Neural cell (in vitro differentiated cells): ENCODE data around the gene IQSEC1. TPM values are rescaled to one million over a fixed set of nuclear protein-coding genes. Genes with fewer than 3 reads are reported as not detected.

Source experiments
- H2AFZ ChIP-seq: fragments of 200-600, 300-800 bp; sonication (generic), shearing (Covaris generic); 2 replicates; pipeline ENCODE4 v1.6.0; 2014; ENCODE audit warnings: low read depth, mild to moderate bottlenecking, antibody characterized with exemption, low read length, moderate library complexity
- H3F3A ChIP-seq: fragments of 200-600 bp; shearing (Covaris generic); 2 replicates; pipeline ENCODE4 v1.6.1; 2016; ENCODE audit warnings: mild to moderate bottlenecking, moderate library complexity, mixed read lengths, antibody characterized with exemption, low read length; ENCODE audit not compliant: insufficient read depth, poor library complexity, severe bottlenecking
- H3K27ac ChIP-seq: fragments of 200-600, 300-800 bp; sonication (generic), shearing (Covaris generic); 2 replicates; pipeline ENCODE4 v1.5.1; 2014; ENCODE audit warnings: mild to moderate bottlenecking, low read length, moderate library complexity
- H3K27me3 ChIP-seq: fragments of 300-800, 200-600 bp; sonication (generic), shearing (Covaris generic); 2 replicates; pipeline ENCODE4 v1.6.0; 2014; ENCODE audit warnings: mild to moderate bottlenecking, low read depth, low read length, moderate library complexity; ENCODE audit not compliant: insufficient read depth
- H3K36me3 ChIP-seq: fragments of 300-800, 200-600 bp; sonication (generic), shearing (Covaris generic); 2 replicates; pipeline ENCODE4 v1.5.1; 2014; ENCODE audit warnings: mild to moderate bottlenecking, antibody characterized with exemption, low read length, moderate library complexity; ENCODE audit not compliant: insufficient read depth
- H3K4me2 ChIP-seq: fragments of 300-800, 200-600 bp; sonication (generic), shearing (Covaris generic); 2 replicates; pipeline ENCODE4 v1.6.0; 2014; ENCODE audit warnings: mild to moderate bottlenecking, low read length
- H3K4me3 ChIP-seq: fragments of 300-800, 200-600 bp; sonication (generic), shearing (Covaris generic); 2 replicates; pipeline ENCODE4 v1.5.1; 2014; ENCODE audit warnings: mild to moderate bottlenecking, low read length, moderate library complexity
- H3K79me2 ChIP-seq: fragments of 200-600 bp; shearing (Covaris generic); replicated peaks from 2 replicates; pipeline ENCODE4 v1.6.0; 2014; ENCODE audit warnings: mild to moderate bottlenecking, low read length, moderate library complexity; ENCODE audit not compliant: insufficient read depth
- H3K9ac ChIP-seq: fragments of 300-800, 200-600 bp; sonication (generic), shearing (Covaris generic); 2 replicates; pipeline ENCODE4 v1.6.1; 2016; ENCODE audit warnings: mild to moderate bottlenecking, low read length, mixed read lengths
- H3K9me2 ChIP-seq: fragments of 200-600 bp; shearing (Covaris generic); 2 replicates; pipeline ENCODE4 v1.6.1; 2016; ENCODE audit warnings: mild to moderate bottlenecking, low read length, mixed read lengths; ENCODE audit not compliant: insufficient read depth
- H3K9me3 ChIP-seq: fragments of 200-600, 300-800 bp; sonication (generic), shearing (Covaris generic); 2 replicates; pipeline ENCODE4 v1.6.1; 2016; ENCODE audit warnings: mild to moderate bottlenecking, mixed run types, low read length, moderate library complexity, mixed read lengths
- H4K20me1 ChIP-seq: fragments of 200-600 bp; shearing (Covaris generic); 2 replicates; pipeline ENCODE4 v1.6.1; 2016; ENCODE audit warnings: mild to moderate bottlenecking, mixed run types; ENCODE audit not compliant: insufficient read depth
- EP300 ChIP-seq: fragments of 450-650 bp; conservative IDR thresholded peaks from 2 replicates; pipeline ENCODE4 v1.6.1; 2014; ENCODE audit warnings: antibody characterized with exemption, mild to moderate bottlenecking, moderate library complexity; ENCODE audit not compliant: poor library complexity, severe bottlenecking
- EZH2 ChIP-seq: fragments of 200-600, 300-800 bp; shearing (Covaris generic), sonication (generic); IDR thresholded peaks from 2 replicates; pipeline ENCODE4 v1.6.1; 2014; ENCODE audit warnings: antibody characterized with exemption, low read length, borderline replicate concordance, mild to moderate bottlenecking; ENCODE audit not compliant: insufficient read depth, poor library complexity, severe bottlenecking
- MXI1 ChIP-seq: fragments of 450-650 bp; conservative IDR thresholded peaks from 2 replicates; pipeline ENCODE4 v1.6.1; 2014; ENCODE audit warnings: antibody characterized with exemption, mild to moderate bottlenecking; ENCODE audit not compliant: poor library complexity, severe bottlenecking
- POLR2AphosphoS5 ChIP-seq: IDR thresholded peaks from 2 replicates; pipeline ENCODE4 v1.6.1; 2012
- RAD21 ChIP-seq: fragments of 450-650 bp; conservative IDR thresholded peaks from 2 replicates; pipeline ENCODE4 v1.6.1; 2014; ENCODE audit warnings: antibody characterized with exemption, mild to moderate bottlenecking, moderate library complexity
- SMC3 ChIP-seq: fragments of 450-650 bp; conservative IDR thresholded peaks from 2 replicates; pipeline ENCODE4 v1.6.1; 2014; ENCODE audit warnings: antibody characterized with exemption, mild to moderate bottlenecking, moderate library complexity; ENCODE audit not compliant: poor library complexity
- TAF1 ChIP-seq: IDR thresholded peaks from 2 replicates; pipeline ENCODE4 v1.6.1; 2012; ENCODE audit warnings: low read depth
- polyA plus RNA-seq: library from polyadenylated mRNA; depleted of rRNA; stranded (reverse); fragments of >200 nt; gene quantifications from 2 replicates; pipeline ENCODE4 v1.2.3, GENCODE V29; 2014
- TF ChIP-seq, protein P1 (sequence below): IDR thresholded peaks from 2 replicates; pipeline ENCODE4 v1.6.1; 2012; ENCODE audit warnings: borderline replicate concordance
- TF ChIP-seq, protein P2 (sequence below): fragments of 450-650 bp; IDR thresholded peaks from 2 replicates; pipeline ENCODE4 v1.5.1; 2014; ENCODE audit warnings: antibody characterized with exemption, mild to moderate bottlenecking, moderate library complexity; ENCODE audit not compliant: poor library complexity, severe bottlenecking

Gene IQSEC1
- polyA plus RNA-seq, 1 donor from 2014 or later: 6.0 TPM

DNA sequence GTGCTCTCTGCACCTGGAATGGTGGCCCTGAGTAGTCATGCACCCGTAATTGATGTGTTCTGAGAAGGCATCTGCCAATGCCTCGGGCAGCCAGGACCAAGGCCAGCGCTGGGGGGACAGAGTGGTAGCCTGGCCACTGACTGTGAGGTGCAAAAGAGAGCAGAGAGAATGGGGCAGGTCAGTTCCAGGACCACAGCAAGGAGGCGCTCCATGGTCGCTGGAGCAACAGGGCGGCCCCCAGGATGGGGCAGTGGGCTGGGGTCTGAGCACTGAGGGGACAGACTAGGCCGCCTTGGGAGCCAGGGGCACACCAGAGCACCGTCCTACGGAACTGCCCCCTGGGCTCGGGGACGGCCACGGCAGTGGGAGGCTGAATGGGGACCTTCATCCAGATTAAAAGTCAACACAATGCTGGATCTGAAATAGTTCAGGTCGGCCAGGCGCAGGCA is 48.3 kb upstream of the IQSEC1 start:
- no peaks in the 10 kb centered on the region for H3F3A ChIP-seq
- no peaks in the 10 kb centered on the region for H3K9me3 ChIP-seq
- TF ChIP-seq EZH2: no peak
- TF ChIP-seq EP300: no peak
- TF ChIP-seq SMC3: no peak
- TF ChIP-seq, protein P1, sequence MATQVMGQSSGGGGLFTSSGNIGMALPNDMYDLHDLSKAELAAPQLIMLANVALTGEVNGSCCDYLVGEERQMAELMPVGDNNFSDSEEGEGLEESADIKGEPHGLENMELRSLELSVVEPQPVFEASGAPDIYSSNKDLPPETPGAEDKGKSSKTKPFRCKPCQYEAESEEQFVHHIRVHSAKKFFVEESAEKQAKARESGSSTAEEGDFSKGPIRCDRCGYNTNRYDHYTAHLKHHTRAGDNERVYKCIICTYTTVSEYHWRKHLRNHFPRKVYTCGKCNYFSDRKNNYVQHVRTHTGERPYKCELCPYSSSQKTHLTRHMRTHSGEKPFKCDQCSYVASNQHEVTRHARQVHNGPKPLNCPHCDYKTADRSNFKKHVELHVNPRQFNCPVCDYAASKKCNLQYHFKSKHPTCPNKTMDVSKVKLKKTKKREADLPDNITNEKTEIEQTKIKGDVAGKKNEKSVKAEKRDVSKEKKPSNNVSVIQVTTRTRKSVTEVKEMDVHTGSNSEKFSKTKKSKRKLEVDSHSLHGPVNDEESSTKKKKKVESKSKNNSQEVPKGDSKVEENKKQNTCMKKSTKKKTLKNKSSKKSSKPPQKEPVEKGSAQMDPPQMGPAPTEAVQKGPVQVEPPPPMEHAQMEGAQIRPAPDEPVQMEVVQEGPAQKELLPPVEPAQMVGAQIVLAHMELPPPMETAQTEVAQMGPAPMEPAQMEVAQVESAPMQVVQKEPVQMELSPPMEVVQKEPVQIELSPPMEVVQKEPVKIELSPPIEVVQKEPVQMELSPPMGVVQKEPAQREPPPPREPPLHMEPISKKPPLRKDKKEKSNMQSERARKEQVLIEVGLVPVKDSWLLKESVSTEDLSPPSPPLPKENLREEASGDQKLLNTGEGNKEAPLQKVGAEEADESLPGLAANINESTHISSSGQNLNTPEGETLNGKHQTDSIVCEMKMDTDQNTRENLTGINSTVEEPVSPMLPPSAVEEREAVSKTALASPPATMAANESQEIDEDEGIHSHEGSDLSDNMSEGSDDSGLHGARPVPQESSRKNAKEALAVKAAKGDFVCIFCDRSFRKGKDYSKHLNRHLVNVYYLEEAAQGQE: no peak
- TF ChIP-seq, protein P2, sequence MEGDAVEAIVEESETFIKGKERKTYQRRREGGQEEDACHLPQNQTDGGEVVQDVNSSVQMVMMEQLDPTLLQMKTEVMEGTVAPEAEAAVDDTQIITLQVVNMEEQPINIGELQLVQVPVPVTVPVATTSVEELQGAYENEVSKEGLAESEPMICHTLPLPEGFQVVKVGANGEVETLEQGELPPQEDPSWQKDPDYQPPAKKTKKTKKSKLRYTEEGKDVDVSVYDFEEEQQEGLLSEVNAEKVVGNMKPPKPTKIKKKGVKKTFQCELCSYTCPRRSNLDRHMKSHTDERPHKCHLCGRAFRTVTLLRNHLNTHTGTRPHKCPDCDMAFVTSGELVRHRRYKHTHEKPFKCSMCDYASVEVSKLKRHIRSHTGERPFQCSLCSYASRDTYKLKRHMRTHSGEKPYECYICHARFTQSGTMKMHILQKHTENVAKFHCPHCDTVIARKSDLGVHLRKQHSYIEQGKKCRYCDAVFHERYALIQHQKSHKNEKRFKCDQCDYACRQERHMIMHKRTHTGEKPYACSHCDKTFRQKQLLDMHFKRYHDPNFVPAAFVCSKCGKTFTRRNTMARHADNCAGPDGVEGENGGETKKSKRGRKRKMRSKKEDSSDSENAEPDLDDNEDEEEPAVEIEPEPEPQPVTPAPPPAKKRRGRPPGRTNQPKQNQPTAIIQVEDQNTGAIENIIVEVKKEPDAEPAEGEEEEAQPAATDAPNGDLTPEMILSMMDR: no peak
- TF ChIP-seq TAF1: no peak
- TF ChIP-seq MXI1: no peak
- no peak for TF ChIP-seq RAD21
- TF ChIP-seq POLR2AphosphoS5: no peak
- H3K36me3 ChIP-seq: no peaks in the 10 kb centered on the region
- no peaks in the 10 kb centered on the region for H3K79me2 ChIP-seq
- no peaks in the 10 kb centered on the region for H3K27me3 ChIP-seq
- H3K9ac ChIP-seq: no peak overlapping the region
- H4K20me1 ChIP-seq: no peaks in the 10 kb centered on the region
- H3K9me2 ChIP-seq: no peaks in the 10 kb centered on the region
- H2AFZ ChIP-seq: no peak overlapping the region
- no peak overlapping the region for H3K27ac ChIP-seq
- no peak overlapping the region for H3K4me3 ChIP-seq
- H3K4me2 ChIP-seq: no peak overlapping the region

DNA sequence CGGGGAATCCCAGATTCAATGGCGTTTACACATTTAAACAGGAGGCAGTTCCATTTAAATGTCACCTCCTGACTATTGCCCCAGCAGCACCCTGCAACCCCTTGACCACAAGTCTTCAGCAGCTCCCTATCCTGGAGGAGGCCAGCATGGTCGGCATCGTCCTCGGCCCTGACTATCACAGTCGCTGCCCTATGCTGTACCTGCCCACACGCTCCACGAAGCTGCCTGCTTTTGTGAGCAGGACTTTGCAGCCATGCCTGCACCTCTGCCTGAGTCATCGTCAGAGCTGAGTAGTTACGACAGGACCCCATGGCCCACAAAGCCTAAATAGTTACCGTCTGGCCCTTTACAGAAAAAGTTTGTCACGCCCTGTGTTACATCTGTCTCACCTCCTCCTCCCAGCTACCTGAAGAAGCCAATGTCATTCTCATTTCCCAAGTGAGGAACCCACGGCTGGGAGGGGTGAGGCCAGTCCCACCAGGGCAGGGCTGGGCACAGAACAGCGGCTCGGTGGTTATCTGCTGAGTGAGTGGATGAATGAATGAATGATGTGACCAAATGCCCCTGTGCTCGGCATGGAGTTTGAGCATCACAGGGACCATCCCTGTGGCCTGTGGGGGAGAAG is 47.8 kb upstream of the IQSEC1 start:
- Histone ChIP-seq H3K4me2 (no peak overlapping the region), H3K9me3 (no peaks in the 10 kb centered on the region), H2AFZ (no peak overlapping the region), H3K4me3 (no peak overlapping the region), H3K79me2 (no peaks in the 10 kb centered on the region), H3K9me2 (no peaks in the 10 kb centered on the region), H4K20me1 (no peaks in the 10 kb centered on the region), H3K9ac (no peak overlapping the region), H3K36me3 (no peaks in the 10 kb centered on the region), H3K27me3 (no peaks in the 10 kb centered on the region), H3F3A (no peaks in the 10 kb centered on the region), H3K27ac (no peak overlapping the region)
- TF ChIP-seq EP300 (no peak), RAD21 (no peak), TAF1 (no peak), MXI1 (no peak), POLR2AphosphoS5 (no peak), EZH2 (no peak)
- TF ChIP-seq, protein P2: no peak
